OCI-LY3 (cell line): ENCODE measurements around the gene GLYATL3.

Source experiments
- H2AFZ ChIP-seq: fragments of 200-600, 300-600 bp; shearing (Covaris generic); 2 replicates; pipeline ENCODE4 v1.6.0; 2014; ENCODE audit warnings: antibody characterized with exemption, low read depth, low read length
- H3K27ac ChIP-seq: fragments of 200-600, 300-600 bp; sonication (generic); 2 replicates; pipeline ENCODE4 v1.5.1; 2014; ENCODE audit warnings: mild to moderate bottlenecking, low read length, moderate library complexity, mixed read lengths
- H3K27me3 ChIP-seq: fragments of 200-600, 300-600 bp; sonication (generic); 2 replicates; pipeline ENCODE4 v1.6.1; 2014; ENCODE audit warnings: low read depth, low read length, mixed read lengths
- H3K36me3 ChIP-seq: fragments of 200-600, 300-600 bp; sonication (generic); replicated peaks from 2 replicates; pipeline ENCODE3; 2014; ENCODE audit warnings: low read depth, low read length, mixed read lengths
- H3K4me1 ChIP-seq: fragments of 300-600, 200-600 bp; sonication (generic); 2 replicates; pipeline ENCODE4 v1.6.1; 2014; ENCODE audit warnings: low read length, mixed read lengths
- H3K4me2 ChIP-seq: fragments of 200-600, 300-600 bp; sonication (generic); 2 replicates; pipeline ENCODE4 v1.6.1; 2014; ENCODE audit warnings: low read length, mixed read lengths
- H3K4me3 ChIP-seq: fragments of 300-600, 200-600 bp; sonication (generic); 2 replicates; pipeline ENCODE4 v1.5.1; 2014; ENCODE audit warnings: antibody characterized with exemption, mild to moderate bottlenecking, low read length, moderate library complexity
- H3K79me2 ChIP-seq: fragments of 300-600, 200-600 bp; shearing (Covaris generic); 2 replicates; pipeline ENCODE4 v1.6.1; 2014; ENCODE audit warnings: mild to moderate bottlenecking, low read length, mixed read lengths
- H3K9ac ChIP-seq: fragments of 300-600, 200-600 bp; shearing (Covaris generic); 2 replicates; pipeline ENCODE4 v1.6.0; 2014; ENCODE audit warnings: mild to moderate bottlenecking, low read length, moderate library complexity
- H3K9me3 ChIP-seq: fragments of 200-600, 300-600 bp; shearing (Covaris generic); 2 replicates; pipeline ENCODE4 v1.6.1; 2014; ENCODE audit warnings: low read length, mixed read lengths; ENCODE audit not compliant: insufficient read depth
- H4K20me1 ChIP-seq: fragments of 200-600, 300-600 bp; sonication (generic); 2 replicates; pipeline ENCODE4 v1.6.1; 2016; ENCODE audit warnings: low read length, mixed read lengths; ENCODE audit not compliant: insufficient read depth
- CTCF ChIP-seq: fragments of 200-600, 300-600 bp; sonication (generic); IDR thresholded peaks from 2 replicates; pipeline ENCODE4 v1.5.1; 2014; ENCODE audit warnings: antibody characterized with exemption, low read length, low read depth
- EZH2phosphoT487 ChIP-seq: fragments of 200-600 bp; shearing (Covaris generic); IDR thresholded peaks from 2 replicates; pipeline ENCODE4 v1.6.1; 2018; ENCODE audit warnings: antibody characterized with exemption, mixed run types, low read depth

Gene GLYATL3

GRCh38 chr6:49535795-49536194 lies 36.1 kb downstream of the GLYATL3 start:
- no peak overlapping the region for H3K27ac ChIP-seq
- no peaks in the 10 kb centered on the region for H3K27me3 ChIP-seq
- H3K4me2 ChIP-seq = no peak overlapping the region
- H3K9ac ChIP-seq = no peak overlapping the region
- H3K4me1 ChIP-seq = no peaks in the 10 kb centered on the region
- no peaks in the 10 kb centered on the region for H4K20me1 ChIP-seq
- H3K36me3 ChIP-seq = no peaks in the 10 kb centered on the region
- no peak overlapping the region for H2AFZ ChIP-seq
- no peak overlapping the region for H3K4me3 ChIP-seq
- H3K79me2 ChIP-seq = no peaks in the 10 kb centered on the region
- no peak for TF ChIP-seq EZH2phosphoT487
- no peak for TF ChIP-seq CTCF
- H3K9me3 ChIP-seq = no peaks in the 10 kb centered on the region

GRCh38 chr6:49539102-49539501 lies 39.4 kb downstream of the GLYATL3 start:
- H3K4me1 ChIP-seq = no peaks in the 10 kb centered on the region
- no peak overlapping the region for H3K4me2 ChIP-seq
- H4K20me1 ChIP-seq = no peaks in the 10 kb centered on the region
- no peak overlapping the region for H3K27ac ChIP-seq
- H3K79me2 ChIP-seq = no peaks in the 10 kb centered on the region
- H3K27me3 ChIP-seq = no peaks in the 10 kb centered on the region
- TF ChIP-seq CTCF = no peak
- no peak for TF ChIP-seq EZH2phosphoT487
- H3K4me3 ChIP-seq = no peak overlapping the region
- no peaks in the 10 kb centered on the region for H3K9me3 ChIP-seq
- no peak overlapping the region for H2AFZ ChIP-seq
- no peaks in the 10 kb centered on the region for H3K36me3 ChIP-seq
- no peak overlapping the region for H3K9ac ChIP-seq

- Histone ChIP-seq H3K27ac (no peak overlapping the region), H3K79me2 (no peaks in the 10 kb centered on the region), H3K9ac (no peak overlapping the region), H3K4me3 (no peak overlapping the region), H3K36me3 (no peaks in the 10 kb centered on the region), H3K9me3 (no peaks in the 10 kb centered on the region), H2AFZ (no peak overlapping the region), H3K4me2 (no peak overlapping the region), H4K20me1 (no peaks in the 10 kb centered on the region), H3K27me3 (no peaks in the 10 kb centered on the region), H3K4me1 (no peaks in the 10 kb centered on the region)
- TF ChIP-seq EZH2phosphoT487 (no peak), CTCF (no peak)
Observed at GRCh38 chr6:49540614-49541013, 40.9 kb downstream of the GLYATL3 start.

- Histone ChIP-seq H3K9ac (no peak overlapping the region), H3K4me2 (no peak overlapping the region), H3K4me1 (no peaks in the 10 kb centered on the region), H3K4me3 (no peak overlapping the region), H3K79me2 (no peaks in the 10 kb centered on the region), H3K9me3 (no peaks in the 10 kb centered on the region), H4K20me1 (no peaks in the 10 kb centered on the region), H3K27ac (no peak overlapping the region), H3K36me3 (no peaks in the 10 kb centered on the region), H2AFZ (peak overlapping the region; percentile 26; the same call in 1 of the 2 replicates), H3K27me3 (no peaks in the 10 kb centered on the region)
- TF ChIP-seq CTCF (no peak), EZH2phosphoT487 (no peak)
Observed at GRCh38 chr6:49541210-49541724, 41.5 kb downstream of the GLYATL3 start.
